HepG2 (cell line): Measurements from ENCODE around the gene IQCN. TPM values are rescaled to one million over a fixed set of nuclear protein-coding genes. Genes with fewer than 3 reads are reported as not detected.

ENCODE experiments used
- AHR ChIP-seq: IDR thresholded peaks from 2 replicates; pipeline ENCODE4 v1.6.1; 2018; ENCODE audit warnings: missing genetic modification reagents, missing compliant biosample characterization
- ASH2L ChIP-seq: fragments of 300-600, 200-600 bp; sonication (generic); IDR thresholded peaks from 2 replicates; pipeline ENCODE4 v1.7.0; 2017; ENCODE audit warnings: low read depth, mild to moderate bottlenecking, moderate library complexity, mixed read lengths, low read length; ENCODE audit not compliant: insufficient read length
- HNF1A ChIP-seq, 2 experiments: sonication (generic) in 1 of 2; formaldehyde crosslinking in 1 of 2; IDR thresholded peaks; 2 replicates each; pipeline versions ENCODE4 v1.4.0 to v1.6.1; 2016 to 2020; ENCODE audit warnings: borderline replicate concordance in 1 of 2, low read depth in 1 of 2, mild to moderate bottlenecking in 1 of 2, missing genetic modification reagents in 1 of 2
- LBX2 ChIP-seq: sonication (generic); formaldehyde crosslinking; IDR thresholded peaks from 2 replicates; pipeline ENCODE4 v1.5.0; 2020; ENCODE audit warnings: missing genetic modification reagents, mild to moderate bottlenecking, borderline replicate concordance
- MIER2 ChIP-seq: IDR thresholded peaks from 2 replicates; pipeline ENCODE4 v1.6.1; 2016; ENCODE audit warnings: missing biosample characterization, missing genetic modification reagents
- ZBTB33 ChIP-seq: sonication (generic); formaldehyde crosslinking; IDR thresholded peaks from 2 replicates; pipeline ENCODE4 v1.4.0; 2020; ENCODE audit warnings: missing genetic modification reagents
- ZBTB40 ChIP-seq, 2 experiments: fragments of 450-650 bp in 1 of 2; sonication (generic) in 1 of 2; formaldehyde crosslinking in 1 of 2; IDR thresholded peaks; 2 replicates each; pipeline versions ENCODE4 v1.6.1 to v1.8.0; 2016 to 2022; ENCODE audit warnings: antibody characterized with exemption in 1 of 2, mild to moderate bottlenecking in 1 of 2, missing genetic modification reagents in 1 of 2
- ZFP1 ChIP-seq: IDR thresholded peaks from 2 replicates; pipeline ENCODE4 v1.6.1; 2016
- ZNF124 ChIP-seq: sonication (generic); formaldehyde crosslinking; IDR thresholded peaks from 2 replicates; pipeline ENCODE4 v1.4.0; 2020; ENCODE audit warnings: missing genetic modification reagents
- ZNF580 ChIP-seq: IDR thresholded peaks from 2 replicates; pipeline ENCODE4 v1.6.1; 2016; ENCODE audit warnings: low read depth, borderline replicate concordance
- ZNF672 ChIP-seq: sonication (generic); formaldehyde crosslinking; IDR thresholded peaks from 2 replicates; pipeline ENCODE4 v1.8.1; 2022; ENCODE audit warnings: missing genetic modification reagents
- ZNF782 ChIP-seq: sonication (generic); formaldehyde crosslinking; IDR thresholded peaks from 2 replicates; pipeline ENCODE4 v1.4.0; 2020; ENCODE audit warnings: missing genetic modification reagents, mild to moderate bottlenecking, borderline replicate concordance
- polyA plus RNA-seq, 8 experiments: library from polyadenylated mRNA; depleted of rRNA in 3 of 8; stranded (reverse) in 7 of 8; unstranded in 1 of 8; fragments of >200 nt; fragmentation: Illumina TruSeq in 4 of 8; extraction: Trizol in 4 of 8; gene quantifications; 2 replicates each; pipeline versions ENCODE4 v1.2.1 to v1.2.3, GENCODE V29; 2011 to 2016; ENCODE audit warnings: low read depth in 4 of 8, missing spikeins in 1 of 8, mixed read lengths in 1 of 8; ENCODE audit not compliant: insufficient read depth in 1 of 8
- total RNA-seq, 5 experiments: library from RNA; depleted of rRNA; stranded (reverse); fragments of >200 nt; fragmentation: Illumina TruSeq; extraction: Trizol; gene quantifications; 2 replicates each; pipeline ENCODE4 v1.2.3, GENCODE V29; 2016; ENCODE audit warnings: low read depth in 1 of 5

IQCN gene
- total and polyA plus RNA-seq, 2 of the 13 experiments (the other 11 are each of a cell fraction or from before 2014, with no cell fraction given): 0.04 to 0.18 TPM

GRCh38 chr19:18319591-18320135, 45.4 kb upstream of the IQCN start (continued):
- no peak for TF ChIP-seq ZBTB40 (IDR thresholded peaks at IDR 0.05)
- peak; percentile 49; the same call in 1 of the 2 replicates for TF ChIP-seq ZBTB40 (CRISPR knock-in tag; IDR thresholded peaks at IDR 0.05)
- TF ChIP-seq ASH2L: peak; percentile 54
- TF ChIP-seq ZNF124: no peak; the same call in 1 of the 2 replicates
- TF ChIP-seq ZBTB33: peak; percentile 63; the same call in 1 of the 2 replicates
- TF ChIP-seq MIER2 (CRISPR knock-in tag): peak; percentile 62; the same call in 1 of the 2 replicates
- TF ChIP-seq LBX2 (CRISPR knock-in tag): no peak
- no peak for TF ChIP-seq HNF1A (IDR thresholded peaks at IDR 0.05; ENCODE audit: low read depth)
- TF ChIP-seq HNF1A (CRISPR knock-in tag; IDR thresholded peaks at IDR 0.05; ENCODE audit: borderline replicate concordance): 0 out of 2 replicates have a peak, but pooled peaks have one; percentile 52
- TF ChIP-seq ZNF782 (CRISPR knock-in tag): no peak
- no peak for TF ChIP-seq ZNF672 (CRISPR knock-in tag)
- TF ChIP-seq AHR: no peak
- peak; percentile 97; the same call in 1 of the 2 replicates for TF ChIP-seq ZNF580 (CRISPR knock-in tag)
- 0 out of 2 replicates have a peak, but pooled peaks have one; percentile 60 for TF ChIP-seq ZFP1
